ENCODE data around the gene CHAD.

DNA sequence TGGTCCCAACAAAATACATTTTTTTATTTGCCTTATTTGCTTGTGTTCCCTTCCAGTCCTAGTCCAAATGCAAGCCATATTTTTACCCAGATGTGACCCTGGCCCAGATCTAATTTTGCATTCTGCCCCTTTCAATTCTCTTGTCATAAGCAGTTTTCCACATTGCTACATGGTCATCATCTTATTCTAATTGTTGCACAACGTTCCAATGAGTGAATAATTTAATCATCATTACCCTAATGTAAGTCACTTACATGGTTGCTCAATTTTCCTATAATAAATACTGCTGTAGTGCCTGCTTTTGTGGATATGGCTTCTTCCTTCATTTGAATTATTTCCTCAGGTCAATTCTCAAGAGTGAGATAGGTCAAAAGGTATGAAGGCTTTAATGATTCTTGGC is 22.8 kb upstream of the CHAD start:
- TF ChIP-seq, protein P1, sequence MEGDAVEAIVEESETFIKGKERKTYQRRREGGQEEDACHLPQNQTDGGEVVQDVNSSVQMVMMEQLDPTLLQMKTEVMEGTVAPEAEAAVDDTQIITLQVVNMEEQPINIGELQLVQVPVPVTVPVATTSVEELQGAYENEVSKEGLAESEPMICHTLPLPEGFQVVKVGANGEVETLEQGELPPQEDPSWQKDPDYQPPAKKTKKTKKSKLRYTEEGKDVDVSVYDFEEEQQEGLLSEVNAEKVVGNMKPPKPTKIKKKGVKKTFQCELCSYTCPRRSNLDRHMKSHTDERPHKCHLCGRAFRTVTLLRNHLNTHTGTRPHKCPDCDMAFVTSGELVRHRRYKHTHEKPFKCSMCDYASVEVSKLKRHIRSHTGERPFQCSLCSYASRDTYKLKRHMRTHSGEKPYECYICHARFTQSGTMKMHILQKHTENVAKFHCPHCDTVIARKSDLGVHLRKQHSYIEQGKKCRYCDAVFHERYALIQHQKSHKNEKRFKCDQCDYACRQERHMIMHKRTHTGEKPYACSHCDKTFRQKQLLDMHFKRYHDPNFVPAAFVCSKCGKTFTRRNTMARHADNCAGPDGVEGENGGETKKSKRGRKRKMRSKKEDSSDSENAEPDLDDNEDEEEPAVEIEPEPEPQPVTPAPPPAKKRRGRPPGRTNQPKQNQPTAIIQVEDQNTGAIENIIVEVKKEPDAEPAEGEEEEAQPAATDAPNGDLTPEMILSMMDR (conservative IDR thresholded peaks at IDR 0.05): no peak
- TF ChIP-seq ZFX (IDR thresholded peaks at IDR 0.05): no peak

Data from C4-2B (cell line).